Upper lobe of left lung (tissue), 4 donors: Measurements from ENCODE around the gene SLC35C1.

Experiments used
- CTCF ChIP-seq, 6 experiments: fragments of 450-650 bp in 4 of 6; fragments of 200-600 bp in 2 of 6; sonication (generic) in 2 of 6; IDR thresholded peaks; one replicate each; pipeline ENCODE4 v1.5.1; 2016 to 2019; ENCODE audit warnings: antibody characterized with exemption in 6 of 6
- POLR2A ChIP-seq, 4 donors: fragments of 450-650 bp; IDR thresholded peaks; one replicate each; pipeline ENCODE4 v1.5.1; 2016 to 2017; ENCODE audit warnings: antibody characterized with exemption in 4 of 4, mild to moderate bottlenecking in 2 of 4

GRCh38 chr11:45844822-45845578 is 40.1 kb downstream of the SLC35C1 start:
- TF ChIP-seq POLR2A (IDR thresholded peaks at IDR 0.05) = no peak
- TF ChIP-seq CTCF (IDR thresholded peaks at IDR 0.05) = no peak
